ENCODE measurements around the gene EPS15. TPM values are rescaled to one million over a fixed set of nuclear protein-coding genes. Genes with fewer than 3 reads are reported as not detected.

EPS15 gene
- total and polyA plus RNA-seq, 2 experiments from 2014 or later: 31.0 to 76.5 TPM

DNA sequence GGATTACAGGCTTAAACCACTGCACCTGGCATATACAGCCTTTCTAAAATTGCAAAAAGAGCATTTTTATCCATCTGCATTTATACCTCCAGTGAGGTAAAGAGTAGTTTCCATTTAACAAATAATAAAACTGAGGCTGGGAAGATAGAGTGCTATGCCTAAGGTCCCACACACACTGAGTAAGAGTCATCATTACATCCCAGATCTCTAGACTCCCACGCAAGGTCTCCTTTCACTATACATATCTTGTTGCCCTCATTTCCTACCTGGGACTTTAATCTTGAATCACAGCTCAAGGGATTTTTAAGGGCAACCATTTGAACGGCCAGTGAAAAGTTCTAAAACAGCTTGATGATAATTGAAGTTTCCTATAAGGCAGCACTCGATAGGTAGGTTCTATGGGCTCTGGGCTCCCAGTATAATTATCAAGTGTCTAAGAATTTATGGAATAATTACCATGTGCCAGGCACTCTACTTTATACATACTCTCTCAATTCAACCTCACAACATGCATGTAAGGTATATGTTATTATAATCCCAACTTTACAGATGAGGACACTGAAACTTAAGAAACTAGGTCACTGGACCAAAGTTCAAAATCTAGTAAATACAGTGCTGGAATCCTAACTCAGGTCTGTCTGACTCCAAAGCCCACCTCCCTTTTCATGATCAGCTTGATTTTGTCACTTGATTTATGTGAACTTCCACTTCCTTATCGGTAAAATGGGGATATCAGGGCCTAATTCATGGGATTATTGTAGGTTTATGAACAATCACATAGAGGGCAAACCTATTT, 23.3 kb upstream of the EPS15 start:
- ATAC-seq (no peak), DNase-seq (ENCODE audit: low spot score) (no peak)
- Histone ChIP-seq H3K9me2 (ENCODE audit: insufficient read depth) (no peaks in the 10 kb centered on the region), H3K27me3 (ENCODE audit: insufficient read depth) (no peaks in the 10 kb centered on the region), H3K79me2 (replicated peaks; ENCODE audit: insufficient read depth) (no peaks in the 10 kb centered on the region), H3K27ac (ENCODE audit: low read depth) (no peak overlapping the region), H3K4me2 (no peak overlapping the region), H4K20me1 (replicated peaks; ENCODE audit: insufficient read depth) (no peaks in the 10 kb centered on the region), H3F3A (replicated peaks; ENCODE audit: low read depth) (no peaks in the 10 kb centered on the region), H3K4me1 (ENCODE audit: insufficient read depth) (no peaks in the 10 kb centered on the region), H3K4me3 (no peak overlapping the region), H3K36me3 (ENCODE audit: insufficient read depth) (no peaks in the 10 kb centered on the region), H2AFZ (no peak overlapping the region)
- Mint-ChIP-seq H3K4me1 (peaks cover 3% of the 10 kb centered on the region; the same call in 2 of the 3 replicates), H3K4me3 (no peak overlapping the region), H3K27ac (no peak overlapping the region), H3K27me3 (ENCODE audit: insufficient read depth, low read depth, poor library complexity) (no peaks in the 10 kb centered on the region), H3K36me3 (ENCODE audit: low read depth) (no peaks in the 10 kb centered on the region), H3K9me3 (no peaks in the 10 kb centered on the region; the same call in 2 of the 3 replicates)
- no peak for TF ChIP-seq CREB1 (CRISPR knock-in tag; IDR thresholded peaks at IDR 0.05; ENCODE audit: low read depth)
- TF ChIP-seq, protein P1, sequence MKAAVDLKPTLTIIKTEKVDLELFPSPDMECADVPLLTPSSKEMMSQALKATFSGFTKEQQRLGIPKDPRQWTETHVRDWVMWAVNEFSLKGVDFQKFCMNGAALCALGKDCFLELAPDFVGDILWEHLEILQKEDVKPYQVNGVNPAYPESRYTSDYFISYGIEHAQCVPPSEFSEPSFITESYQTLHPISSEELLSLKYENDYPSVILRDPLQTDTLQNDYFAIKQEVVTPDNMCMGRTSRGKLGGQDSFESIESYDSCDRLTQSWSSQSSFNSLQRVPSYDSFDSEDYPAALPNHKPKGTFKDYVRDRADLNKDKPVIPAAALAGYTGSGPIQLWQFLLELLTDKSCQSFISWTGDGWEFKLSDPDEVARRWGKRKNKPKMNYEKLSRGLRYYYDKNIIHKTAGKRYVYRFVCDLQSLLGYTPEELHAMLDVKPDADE (IDR thresholded peaks at IDR 0.05): no peak
- no peak for TF ChIP-seq EZH2phosphoT487 (IDR thresholded peaks at IDR 0.05; ENCODE audit: unreplicated experiment)
- TF ChIP-seq, protein P2, sequence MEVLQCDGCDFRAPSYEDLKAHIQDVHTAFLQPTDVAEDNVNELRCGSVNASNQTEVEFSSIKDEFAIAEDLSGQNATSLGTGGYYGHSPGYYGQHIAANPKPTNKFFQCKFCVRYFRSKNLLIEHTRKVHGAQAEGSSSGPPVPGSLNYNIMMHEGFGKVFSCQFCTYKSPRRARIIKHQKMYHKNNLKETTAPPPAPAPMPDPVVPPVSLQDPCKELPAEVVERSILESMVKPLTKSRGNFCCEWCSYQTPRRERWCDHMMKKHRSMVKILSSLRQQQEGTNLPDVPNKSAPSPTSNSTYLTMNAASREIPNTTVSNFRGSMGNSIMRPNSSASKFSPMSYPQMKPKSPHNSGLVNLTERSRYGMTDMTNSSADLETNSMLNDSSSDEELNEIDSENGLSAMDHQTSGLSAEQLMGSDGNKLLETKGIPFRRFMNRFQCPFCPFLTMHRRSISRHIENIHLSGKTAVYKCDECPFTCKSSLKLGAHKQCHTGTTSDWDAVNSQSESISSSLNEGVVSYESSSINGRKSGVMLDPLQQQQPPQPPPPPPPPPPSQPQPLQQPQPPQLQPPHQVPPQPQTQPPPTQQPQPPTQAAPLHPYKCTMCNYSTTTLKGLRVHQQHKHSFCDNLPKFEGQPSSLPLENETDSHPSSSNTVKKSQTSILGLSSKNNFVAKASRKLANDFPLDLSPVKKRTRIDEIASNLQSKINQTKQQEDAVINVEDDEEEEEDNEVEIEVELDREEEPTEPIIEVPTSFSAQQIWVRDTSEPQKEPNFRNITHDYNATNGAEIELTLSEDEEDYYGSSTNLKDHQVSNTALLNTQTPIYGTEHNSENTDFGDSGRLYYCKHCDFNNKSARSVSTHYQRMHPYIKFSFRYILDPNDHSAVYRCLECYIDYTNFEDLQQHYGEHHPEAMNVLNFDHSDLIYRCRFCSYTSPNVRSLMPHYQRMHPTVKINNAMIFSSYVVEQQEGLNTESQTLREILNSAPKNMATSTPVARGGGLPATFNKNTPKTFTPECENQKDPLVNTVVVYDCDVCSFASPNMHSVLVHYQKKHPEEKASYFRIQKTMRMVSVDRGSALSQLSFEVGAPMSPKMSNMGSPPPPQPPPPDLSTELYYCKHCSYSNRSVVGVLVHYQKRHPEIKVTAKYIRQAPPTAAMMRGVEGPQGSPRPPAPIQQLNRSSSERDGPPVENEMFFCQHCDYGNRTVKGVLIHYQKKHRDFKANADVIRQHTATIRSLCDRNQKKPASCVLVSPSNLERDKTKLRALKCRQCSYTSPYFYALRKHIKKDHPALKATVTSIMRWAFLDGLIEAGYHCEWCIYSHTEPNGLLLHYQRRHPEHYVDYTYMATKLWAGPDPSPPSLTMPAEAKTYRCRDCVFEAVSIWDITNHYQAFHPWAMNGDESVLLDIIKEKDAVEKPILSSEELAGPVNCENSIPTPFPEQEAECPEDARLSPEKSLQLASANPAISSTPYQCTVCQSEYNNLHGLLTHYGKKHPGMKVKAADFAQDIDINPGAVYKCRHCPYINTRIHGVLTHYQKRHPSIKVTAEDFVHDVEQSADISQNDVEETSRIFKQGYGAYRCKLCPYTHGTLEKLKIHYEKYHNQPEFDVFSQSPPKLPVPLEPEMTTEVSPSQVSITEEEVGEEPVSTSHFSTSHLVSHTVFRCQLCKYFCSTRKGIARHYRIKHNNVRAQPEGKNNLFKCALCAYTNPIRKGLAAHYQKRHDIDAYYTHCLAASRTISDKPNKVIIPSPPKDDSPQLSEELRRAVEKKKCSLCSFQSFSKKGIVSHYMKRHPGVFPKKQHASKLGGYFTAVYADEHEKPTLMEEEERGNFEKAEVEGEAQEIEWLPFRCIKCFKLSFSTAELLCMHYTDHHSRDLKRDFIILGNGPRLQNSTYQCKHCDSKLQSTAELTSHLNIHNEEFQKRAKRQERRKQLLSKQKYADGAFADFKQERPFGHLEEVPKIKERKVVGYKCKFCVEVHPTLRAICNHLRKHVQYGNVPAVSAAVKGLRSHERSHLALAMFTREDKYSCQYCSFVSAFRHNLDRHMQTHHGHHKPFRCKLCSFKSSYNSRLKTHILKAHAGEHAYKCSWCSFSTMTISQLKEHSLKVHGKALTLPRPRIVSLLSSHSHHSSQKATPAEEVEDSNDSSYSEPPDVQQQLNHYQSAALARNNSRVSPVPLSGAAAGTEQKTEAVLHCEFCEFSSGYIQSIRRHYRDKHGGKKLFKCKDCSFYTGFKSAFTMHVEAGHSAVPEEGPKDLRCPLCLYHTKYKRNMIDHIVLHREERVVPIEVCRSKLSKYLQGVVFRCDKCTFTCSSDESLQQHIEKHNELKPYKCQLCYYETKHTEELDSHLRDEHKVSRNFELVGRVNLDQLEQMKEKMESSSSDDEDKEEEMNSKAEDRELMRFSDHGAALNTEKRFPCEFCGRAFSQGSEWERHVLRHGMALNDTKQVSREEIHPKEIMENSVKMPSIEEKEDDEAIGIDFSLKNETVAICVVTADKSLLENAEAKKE (CRISPR knock-in tag; IDR thresholded peaks at IDR 0.05): no peak
- TF ChIP-seq STAT1 (IDR thresholded peaks at IDR 0.05; ENCODE audit: unreplicated experiment): no peak
- no peak for TF ChIP-seq JUNB (IDR thresholded peaks at IDR 0.05; ENCODE audit: unreplicated experiment)
- TF ChIP-seq, protein P3, sequence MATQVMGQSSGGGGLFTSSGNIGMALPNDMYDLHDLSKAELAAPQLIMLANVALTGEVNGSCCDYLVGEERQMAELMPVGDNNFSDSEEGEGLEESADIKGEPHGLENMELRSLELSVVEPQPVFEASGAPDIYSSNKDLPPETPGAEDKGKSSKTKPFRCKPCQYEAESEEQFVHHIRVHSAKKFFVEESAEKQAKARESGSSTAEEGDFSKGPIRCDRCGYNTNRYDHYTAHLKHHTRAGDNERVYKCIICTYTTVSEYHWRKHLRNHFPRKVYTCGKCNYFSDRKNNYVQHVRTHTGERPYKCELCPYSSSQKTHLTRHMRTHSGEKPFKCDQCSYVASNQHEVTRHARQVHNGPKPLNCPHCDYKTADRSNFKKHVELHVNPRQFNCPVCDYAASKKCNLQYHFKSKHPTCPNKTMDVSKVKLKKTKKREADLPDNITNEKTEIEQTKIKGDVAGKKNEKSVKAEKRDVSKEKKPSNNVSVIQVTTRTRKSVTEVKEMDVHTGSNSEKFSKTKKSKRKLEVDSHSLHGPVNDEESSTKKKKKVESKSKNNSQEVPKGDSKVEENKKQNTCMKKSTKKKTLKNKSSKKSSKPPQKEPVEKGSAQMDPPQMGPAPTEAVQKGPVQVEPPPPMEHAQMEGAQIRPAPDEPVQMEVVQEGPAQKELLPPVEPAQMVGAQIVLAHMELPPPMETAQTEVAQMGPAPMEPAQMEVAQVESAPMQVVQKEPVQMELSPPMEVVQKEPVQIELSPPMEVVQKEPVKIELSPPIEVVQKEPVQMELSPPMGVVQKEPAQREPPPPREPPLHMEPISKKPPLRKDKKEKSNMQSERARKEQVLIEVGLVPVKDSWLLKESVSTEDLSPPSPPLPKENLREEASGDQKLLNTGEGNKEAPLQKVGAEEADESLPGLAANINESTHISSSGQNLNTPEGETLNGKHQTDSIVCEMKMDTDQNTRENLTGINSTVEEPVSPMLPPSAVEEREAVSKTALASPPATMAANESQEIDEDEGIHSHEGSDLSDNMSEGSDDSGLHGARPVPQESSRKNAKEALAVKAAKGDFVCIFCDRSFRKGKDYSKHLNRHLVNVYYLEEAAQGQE (IDR thresholded peaks at IDR 0.05; ENCODE audit: unreplicated experiment): no peak
- TF ChIP-seq, protein P4, sequence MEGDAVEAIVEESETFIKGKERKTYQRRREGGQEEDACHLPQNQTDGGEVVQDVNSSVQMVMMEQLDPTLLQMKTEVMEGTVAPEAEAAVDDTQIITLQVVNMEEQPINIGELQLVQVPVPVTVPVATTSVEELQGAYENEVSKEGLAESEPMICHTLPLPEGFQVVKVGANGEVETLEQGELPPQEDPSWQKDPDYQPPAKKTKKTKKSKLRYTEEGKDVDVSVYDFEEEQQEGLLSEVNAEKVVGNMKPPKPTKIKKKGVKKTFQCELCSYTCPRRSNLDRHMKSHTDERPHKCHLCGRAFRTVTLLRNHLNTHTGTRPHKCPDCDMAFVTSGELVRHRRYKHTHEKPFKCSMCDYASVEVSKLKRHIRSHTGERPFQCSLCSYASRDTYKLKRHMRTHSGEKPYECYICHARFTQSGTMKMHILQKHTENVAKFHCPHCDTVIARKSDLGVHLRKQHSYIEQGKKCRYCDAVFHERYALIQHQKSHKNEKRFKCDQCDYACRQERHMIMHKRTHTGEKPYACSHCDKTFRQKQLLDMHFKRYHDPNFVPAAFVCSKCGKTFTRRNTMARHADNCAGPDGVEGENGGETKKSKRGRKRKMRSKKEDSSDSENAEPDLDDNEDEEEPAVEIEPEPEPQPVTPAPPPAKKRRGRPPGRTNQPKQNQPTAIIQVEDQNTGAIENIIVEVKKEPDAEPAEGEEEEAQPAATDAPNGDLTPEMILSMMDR (conservative IDR thresholded peaks at IDR 0.05; ENCODE audit: low read depth in 2 of 2): no peak
- TF ChIP-seq NANOG (IDR thresholded peaks at IDR 0.05; ENCODE audit: borderline replicate concordance): no peak
- TF ChIP-seq POLR2AphosphoS5 (IDR thresholded peaks at IDR 0.05; ENCODE audit: low read depth): no peak
- TF ChIP-seq EZH2 (IDR thresholded peaks at IDR 0.05; ENCODE audit: low read depth, unreplicated experiment): no peak
- TF ChIP-seq ZNF331 (CRISPR knock-in tag; IDR thresholded peaks at IDR 0.05; ENCODE audit: low read depth): no peak
- no peak for TF ChIP-seq ZNF114 (CRISPR knock-in tag; IDR thresholded peaks at IDR 0.05)
